ENCODE data around the gene FIGNL1.

Gene FIGNL1

GRCh38 chr7:50491209-50491608 lies 41.1 kb upstream of the FIGNL1 start:
- Histone ChIP-seq H3K36me3 (ENCODE audit: insufficient read depth, low read length) (no peaks in the 10 kb centered on the region), H3K27ac (no peak overlapping the region), H3K9ac (ENCODE audit: insufficient read length) (no peak overlapping the region), H3K9me3 (ENCODE audit: low read depth, low read length) (no peaks in the 10 kb centered on the region), H3K4me3 (no peak overlapping the region)
- DNase-seq (ENCODE audit: low read depth, low spot score), result no peak
- TF ChIP-seq FOXP2 (optimal IDR thresholded peaks at IDR 0.05; ENCODE audit: control extremely low read depth, extremely low read length, insufficient read depth) (no peak), EZH2 (IDR thresholded peaks at IDR 0.05) (no peak), POLR2AphosphoS5 (IDR thresholded peaks at IDR 0.05; ENCODE audit: borderline replicate concordance, low read depth, low read length) (no peak)

GRCh38 chr7:50488379-50488778 lies 38.2 kb upstream of the FIGNL1 start:
- TF ChIP-seq POLR2AphosphoS5 (IDR thresholded peaks at IDR 0.05; ENCODE audit: borderline replicate concordance, low read depth, low read length) (no peak), FOXP2 (optimal IDR thresholded peaks at IDR 0.05; ENCODE audit: control extremely low read depth, extremely low read length, insufficient read depth) (no peak), EZH2 (IDR thresholded peaks at IDR 0.05) (no peak)
- H3K9ac ChIP-seq (ENCODE audit: insufficient read length), result no peak overlapping the region
- no peaks in the 10 kb centered on the region for H3K36me3 ChIP-seq (ENCODE audit: insufficient read depth, low read length)
- no peaks in the 10 kb centered on the region for H3K9me3 ChIP-seq (ENCODE audit: low read depth, low read length)
- H3K27ac ChIP-seq, result no peak overlapping the region
- no peak for DNase-seq (ENCODE audit: low read depth, low spot score)
- no peak overlapping the region for H3K4me3 ChIP-seq

- Histone ChIP-seq H3K27ac (no peak overlapping the region), H3K4me3 (no peak overlapping the region), H3K9ac (ENCODE audit: insufficient read length) (no peak overlapping the region), H3K9me3 (ENCODE audit: low read depth, low read length) (no peaks in the 10 kb centered on the region), H3K36me3 (ENCODE audit: insufficient read depth, low read length) (no peaks in the 10 kb centered on the region)
- DNase-seq (ENCODE audit: low read depth, low spot score), result no peak
- no peak for TF ChIP-seq POLR2AphosphoS5 (IDR thresholded peaks at IDR 0.05; ENCODE audit: borderline replicate concordance, low read depth, low read length)
Measured at GRCh38 chr7:50486512-50486911, 36.4 kb upstream of the FIGNL1 start.

- Histone ChIP-seq H3K27ac (no peak overlapping the region), H3K4me3 (no peak overlapping the region), H3K36me3 (ENCODE audit: insufficient read depth, low read length) (no peaks in the 10 kb centered on the region), H3K9me3 (ENCODE audit: low read depth, low read length) (no peaks in the 10 kb centered on the region), H3K9ac (ENCODE audit: insufficient read length) (no peak overlapping the region)
- no peak for DNase-seq (ENCODE audit: low read depth, low spot score)
- TF ChIP-seq EZH2 (IDR thresholded peaks at IDR 0.05) (no peak), POLR2AphosphoS5 (IDR thresholded peaks at IDR 0.05; ENCODE audit: borderline replicate concordance, low read depth, low read length) (no peak), FOXP2 (optimal IDR thresholded peaks at IDR 0.05; ENCODE audit: control extremely low read depth, extremely low read length, insufficient read depth) (no peak)
Measured at GRCh38 chr7:50481867-50482266, 31.7 kb upstream of the FIGNL1 start.

GRCh38 chr7:50480797-50481196 lies 30.6 kb upstream of the FIGNL1 start:
- Histone ChIP-seq H3K9me3 (ENCODE audit: low read depth, low read length) (no peaks in the 10 kb centered on the region), H3K27ac (no peak overlapping the region), H3K9ac (ENCODE audit: insufficient read length) (no peak overlapping the region), H3K4me3 (no peak overlapping the region), H3K36me3 (ENCODE audit: insufficient read depth, low read length) (no peaks in the 10 kb centered on the region)
- no peak for DNase-seq (ENCODE audit: low read depth, low spot score)
- TF ChIP-seq EZH2 (IDR thresholded peaks at IDR 0.05) (no peak), FOXP2 (optimal IDR thresholded peaks at IDR 0.05; ENCODE audit: control extremely low read depth, extremely low read length, insufficient read depth) (no peak), POLR2AphosphoS5 (IDR thresholded peaks at IDR 0.05; ENCODE audit: borderline replicate concordance, low read depth, low read length) (no peak)

GRCh38 chr7:50479743-50480517 lies 29.8 kb upstream of the FIGNL1 start:
- no peaks in the 10 kb centered on the region for H3K9me3 ChIP-seq (ENCODE audit: low read depth, low read length)
- no peak for DNase-seq (ENCODE audit: low read depth, low spot score)

GRCh38 chr7:50477640-50478039 lies 27.5 kb upstream of the FIGNL1 start:
- Histone ChIP-seq H3K4me3 (no peak overlapping the region), H3K9me3 (ENCODE audit: low read depth, low read length) (no peaks in the 10 kb centered on the region), H3K36me3 (ENCODE audit: insufficient read depth, low read length) (no peaks in the 10 kb centered on the region), H3K27ac (no peak overlapping the region), H3K9ac (ENCODE audit: insufficient read length) (no peak overlapping the region)
- no peak for TF ChIP-seq FOXP2 (optimal IDR thresholded peaks at IDR 0.05; ENCODE audit: control extremely low read depth, extremely low read length, insufficient read depth)
- no peak for TF ChIP-seq POLR2AphosphoS5 (IDR thresholded peaks at IDR 0.05; ENCODE audit: borderline replicate concordance, low read depth, low read length)
- no peak for TF ChIP-seq EZH2 (IDR thresholded peaks at IDR 0.05)
- no peak for DNase-seq (ENCODE audit: low read depth, low spot score)

More at GRCh38 chr7:50479743-50480517, 29.8 kb upstream of the FIGNL1 start:
- TF ChIP-seq FOXP2 (optimal IDR thresholded peaks at IDR 0.05; ENCODE audit: control extremely low read depth, extremely low read length, insufficient read depth), result no peak
- TF ChIP-seq EZH2 (IDR thresholded peaks at IDR 0.05), result no peak
- TF ChIP-seq POLR2AphosphoS5 (IDR thresholded peaks at IDR 0.05; ENCODE audit: borderline replicate concordance, low read depth, low read length), result no peak
- Histone ChIP-seq H3K9ac (ENCODE audit: insufficient read length) (no peak overlapping the region), H3K36me3 (ENCODE audit: insufficient read depth, low read length) (no peaks in the 10 kb centered on the region), H3K4me3 (no peak overlapping the region), H3K27ac (no peak overlapping the region)

- no peaks in the 10 kb centered on the region for H3K36me3 ChIP-seq (ENCODE audit: insufficient read depth, low read length)
- no peak overlapping the region for H3K4me3 ChIP-seq
- no peak for DNase-seq (ENCODE audit: low read depth, low spot score)
- no peaks in the 10 kb centered on the region for H3K9me3 ChIP-seq (ENCODE audit: low read depth, low read length)
- no peak for TF ChIP-seq FOXP2 (optimal IDR thresholded peaks at IDR 0.05; ENCODE audit: control extremely low read depth, extremely low read length, insufficient read depth)
- TF ChIP-seq POLR2AphosphoS5 (IDR thresholded peaks at IDR 0.05; ENCODE audit: borderline replicate concordance, low read depth, low read length), result no peak
- TF ChIP-seq EZH2 (IDR thresholded peaks at IDR 0.05), result no peak
- H3K9ac ChIP-seq (ENCODE audit: insufficient read length), result no peak overlapping the region
- H3K27ac ChIP-seq, result no peak overlapping the region
Measured at GRCh38 chr7:50476953-50477625, 26.9 kb upstream of the FIGNL1 start.

Data from SK-N-MC (cell line).